Kidney epithelial cell (primary cell): ENCODE data around the gene MCC. TPM values are rescaled to one million over a fixed set of nuclear protein-coding genes. Genes with fewer than 3 reads are reported as not detected.

Experiments used
- DNase-seq: peaks from one replicate; pipeline ENCODE4 v3.0.0-alpha.2; 2010; ENCODE audit warnings: low read depth
- H3K27me3 ChIP-seq: 2 replicates; pipeline ENCODE4 v1.6.0; 2011; ENCODE audit warnings: low read length; ENCODE audit not compliant: control insufficient read depth, insufficient read depth
- H3K36me3 ChIP-seq: 2 replicates; pipeline ENCODE4 v1.5.1; 2011; ENCODE audit warnings: low read length; ENCODE audit not compliant: control insufficient read depth, insufficient read depth
- H3K4me3 ChIP-seq: 2 replicates; pipeline ENCODE4 v1.5.1; 2011; ENCODE audit warnings: low read depth, mild to moderate bottlenecking, control low read depth, low read length
- CTCF ChIP-seq: IDR thresholded peaks from 2 replicates; pipeline ENCODE4 v1.5.1; 2011; ENCODE audit warnings: mild to moderate bottlenecking, moderate library complexity, low read length, control low read depth, inconsistent platforms; ENCODE audit not compliant: insufficient read depth, poor library complexity, severe bottlenecking
- total RNA-seq: library from RNA; depleted of rRNA; stranded (reverse); fragments of >200 nt; gene quantifications from 2 replicates; pipeline ENCODE4 v1.2.3, GENCODE V29; 2015

MCC gene
- total RNA-seq, 1 donor from 2014 or later, result 16.7 TPM

DNA sequence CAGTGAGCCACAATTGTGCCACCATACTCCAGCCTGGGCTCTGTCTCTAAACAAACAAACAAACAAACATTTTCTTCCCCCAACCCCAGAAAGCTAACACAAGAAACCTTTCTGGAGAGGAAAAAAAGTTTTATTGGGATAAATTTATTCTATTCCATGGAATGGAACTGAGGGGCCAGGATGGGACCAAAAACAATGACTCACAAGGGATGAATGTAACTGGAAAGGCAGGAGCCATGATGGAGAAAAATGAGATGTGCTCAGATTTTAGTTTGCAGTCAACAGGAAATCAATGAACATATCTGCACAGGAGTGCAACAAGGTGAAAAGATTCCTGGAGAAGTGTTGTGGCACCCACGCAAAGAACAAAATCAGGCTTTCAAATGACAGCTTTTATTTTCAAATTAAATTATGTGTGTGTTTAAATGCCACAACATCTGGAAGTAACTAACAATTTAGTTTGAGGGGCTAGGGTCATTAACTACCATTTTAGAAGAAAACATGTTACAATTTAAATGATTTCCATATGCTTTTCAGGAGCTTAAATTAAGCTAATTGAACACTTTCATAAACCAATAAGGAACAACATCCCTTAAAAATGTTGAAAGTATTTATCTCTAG, 262.0 kb downstream of the MCC start:
- no peak for TF ChIP-seq CTCF

DNA sequence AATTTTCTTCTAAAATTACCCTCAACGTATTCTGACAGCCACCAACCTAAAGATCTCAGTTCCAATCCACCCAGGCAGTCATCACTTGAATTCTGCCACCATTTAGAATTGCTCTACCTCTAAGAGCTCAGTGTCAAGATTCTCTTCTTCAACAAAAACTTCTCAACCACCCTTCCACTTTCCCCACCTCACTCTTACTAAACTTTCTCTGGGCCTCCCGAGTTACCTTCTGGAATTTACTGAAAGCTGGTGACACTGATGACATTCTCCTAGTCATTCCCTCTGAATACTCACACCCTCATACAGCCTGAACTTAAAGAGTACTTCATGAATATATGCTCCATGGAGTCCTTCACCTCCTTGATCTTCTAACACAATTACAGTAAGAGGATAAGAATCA, 263.0 kb downstream of the MCC start:
- TF ChIP-seq CTCF, result no peak
- no peaks in the 10 kb centered on the region for H3K36me3 ChIP-seq
- no peaks in the 10 kb centered on the region for H3K27me3 ChIP-seq
- H3K4me3 ChIP-seq, result no peak overlapping the region
- DNase-seq, result no peak

More for the DNA sequence above, 262.0 kb downstream of the MCC start:
- H3K4me3 ChIP-seq, result no peak overlapping the region
- no peaks in the 10 kb centered on the region for H3K27me3 ChIP-seq
- no peaks in the 10 kb centered on the region for H3K36me3 ChIP-seq
- DNase-seq, result no peak

DNA sequence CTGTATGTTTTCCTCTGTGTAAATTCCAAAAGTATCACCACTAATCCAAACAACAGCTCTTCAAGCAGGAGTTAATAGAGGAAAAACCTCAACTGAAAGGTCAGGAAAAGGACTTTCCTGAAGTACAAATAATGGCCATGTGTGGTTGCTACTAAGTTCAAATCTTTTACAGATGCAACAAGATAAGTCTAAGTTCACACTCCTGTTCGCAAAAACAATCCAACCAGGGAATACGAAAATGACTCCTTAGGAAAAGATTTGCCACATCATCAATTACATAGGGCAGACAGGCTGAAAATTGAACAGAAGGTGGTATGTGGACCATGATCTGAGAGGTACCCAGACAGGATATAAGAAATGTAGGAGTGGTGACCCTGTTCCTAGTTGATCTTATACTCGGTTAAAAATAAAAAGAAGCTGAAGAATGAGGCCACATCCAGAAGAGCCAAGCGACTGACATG, 263.6 kb downstream of the MCC start:
- Histone ChIP-seq H3K4me3 (no peak overlapping the region), H3K27me3 (no peaks in the 10 kb centered on the region), H3K36me3 (no peaks in the 10 kb centered on the region)
- DNase-seq, result no peak
- no peak for TF ChIP-seq CTCF

DNA sequence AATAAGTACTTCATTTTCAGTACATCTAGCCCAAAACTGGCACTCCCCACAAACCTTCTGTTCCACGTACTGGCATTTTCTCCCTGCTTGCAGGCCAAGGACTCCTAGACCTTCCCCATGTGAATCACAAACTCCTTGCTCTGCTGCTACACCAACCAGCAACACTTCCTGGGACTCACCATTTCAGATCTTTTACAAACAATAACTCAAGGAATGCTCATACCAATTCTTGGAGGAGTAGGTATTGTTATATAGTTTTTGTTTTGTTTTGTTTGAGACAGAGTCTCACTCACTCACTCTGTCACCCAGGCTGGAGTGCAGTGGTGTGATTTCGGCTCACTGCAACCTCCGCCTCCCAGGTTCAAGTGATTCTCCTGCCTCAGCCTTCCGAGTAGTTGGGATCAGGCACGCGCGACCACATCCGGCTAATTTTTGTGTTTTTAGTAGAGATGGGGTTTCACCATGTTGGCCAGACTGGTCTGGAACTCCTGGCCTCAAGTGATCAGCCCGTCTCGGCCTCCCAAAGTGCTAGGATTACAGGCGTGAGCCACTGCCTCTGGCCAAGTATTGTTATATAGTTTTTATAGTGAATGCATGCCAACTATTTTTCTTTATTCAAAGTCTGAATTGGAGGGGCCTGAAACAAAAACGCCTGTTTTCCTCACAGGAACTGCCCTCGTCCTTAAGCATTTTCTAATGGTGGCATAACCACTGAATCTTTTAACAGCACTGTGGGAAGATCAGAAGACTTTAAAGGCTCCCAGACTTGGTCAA, 264.2 kb downstream of the MCC start:
- Histone ChIP-seq H3K4me3 (no peak overlapping the region), H3K27me3 (no peaks in the 10 kb centered on the region), H3K36me3 (no peaks in the 10 kb centered on the region)
- TF ChIP-seq CTCF, result no peak
- no peak for DNase-seq

DNA sequence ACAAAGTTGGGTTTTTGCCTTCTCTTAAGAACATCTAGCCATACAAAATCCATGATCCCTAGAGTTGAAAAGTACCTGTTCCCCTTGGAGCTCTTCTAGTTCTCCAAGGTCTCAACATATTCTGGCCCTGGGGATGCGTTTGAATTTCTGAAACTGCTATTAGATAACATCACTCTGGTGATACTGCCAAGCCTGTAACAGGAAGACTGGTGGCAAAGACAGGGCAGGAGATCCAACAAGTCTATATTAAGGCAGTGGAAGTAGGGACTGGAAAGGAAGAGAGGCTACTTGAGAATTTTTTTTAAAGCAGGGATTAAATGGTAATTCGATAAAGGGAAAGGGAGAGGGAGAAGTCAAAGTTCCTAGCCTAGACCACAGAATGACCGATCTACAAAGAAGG, 264.9 kb downstream of the MCC start:
- H3K4me3 ChIP-seq, result no peak overlapping the region
- no peak for DNase-seq
- H3K36me3 ChIP-seq, result no peaks in the 10 kb centered on the region
- TF ChIP-seq CTCF, result no peak
- H3K27me3 ChIP-seq, result no peaks in the 10 kb centered on the region
